GM19099 (cell line): Measurements from ENCODE around the gene VAMP3.

Experiments used
- POLR2A ChIP-seq: IDR thresholded peaks from 3 replicates; pipeline ENCODE4 v1.6.1; 2011; ENCODE audit warnings: low read depth; ENCODE audit not compliant: insufficient read length; ENCODE audit errors: extremely low read depth

VAMP3 gene

DNA sequence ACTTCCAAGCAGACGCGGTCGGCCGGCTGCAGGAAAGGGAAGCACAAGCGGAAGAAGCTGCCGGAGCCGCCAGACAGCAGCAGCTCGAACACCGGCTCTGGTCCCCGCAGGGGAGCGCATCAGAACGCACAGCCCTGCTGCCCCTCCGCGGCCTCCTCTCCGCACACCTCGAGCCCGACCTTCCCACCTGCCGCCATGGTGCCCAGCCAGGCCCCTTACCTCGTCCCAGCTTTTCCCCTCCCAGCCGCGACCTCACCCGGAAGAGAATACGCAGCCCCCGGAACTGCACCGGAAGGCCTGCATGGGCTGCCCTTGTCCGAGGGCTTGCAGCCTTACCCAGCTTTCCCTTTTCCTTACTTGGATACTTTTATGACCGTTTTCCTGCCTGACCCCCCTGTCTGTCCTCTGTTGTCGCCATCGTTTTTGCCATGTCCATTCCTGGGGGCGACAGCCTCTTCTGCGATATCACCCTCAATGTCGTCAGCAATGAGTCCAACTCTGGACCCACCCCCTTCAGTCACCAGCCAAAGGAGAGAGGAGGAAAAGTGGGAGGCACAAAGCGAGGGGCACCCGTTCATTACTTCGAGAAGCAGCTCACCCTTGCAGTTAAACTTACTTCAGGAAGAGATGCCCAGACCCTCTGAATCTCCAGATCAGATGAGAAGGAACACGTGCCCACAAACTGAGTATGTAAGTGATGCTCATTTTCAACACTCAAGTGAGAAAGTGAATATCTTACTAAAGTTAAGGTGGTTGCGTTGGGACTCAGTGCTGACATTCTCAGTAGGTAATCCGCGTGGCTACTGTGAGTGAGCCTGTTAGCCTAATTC lies 56.2 kb downstream of the VAMP3 start:
- TF ChIP-seq POLR2A: no peak
